Calu3 (cell line): ENCODE results near the gene KLK7. TPM values are rescaled to one million over a fixed set of nuclear protein-coding genes. Genes with fewer than 3 reads are reported as not detected.

ENCODE experiments used
- BruUV-seq: library from RNA; stranded (reverse); fragments of 400-500 nt; replicated peaks from 2 replicates; lab custom pipeline; 2021; lab: Mats Ljungman, UMichigan
- CTCF ChIA-PET: fragments of 300-600 bp; sonication (Branson Sonifier 250); formaldehyde crosslinking; loops from one replicate; lab custom pipeline; 2022; ENCODE audit warnings: antibody characterized with exemption; lab: Charles Lee
- DNase-seq: peaks from one replicate; pipeline ENCODE4 v3.0.0; 2022
- H3K27ac Mint-ChIP-seq: one replicate; pipeline ENCODE4 v1.8.0; 2022; ENCODE audit warnings: mixed read lengths; ENCODE audit not compliant: unreplicated experiment
- H3K27me3 Mint-ChIP-seq: one replicate; pipeline ENCODE4 v1.8.0; 2022; ENCODE audit warnings: mixed read lengths; ENCODE audit not compliant: unreplicated experiment
- H3K36me3 Mint-ChIP-seq: one replicate; pipeline ENCODE4 v1.8.0; 2022; ENCODE audit warnings: mild to moderate bottlenecking, moderate library complexity, mixed read lengths; ENCODE audit not compliant: insufficient read depth, unreplicated experiment
- H3K4me1 Mint-ChIP-seq: one replicate; pipeline ENCODE4 v1.8.0; 2022; ENCODE audit warnings: mild to moderate bottlenecking, low read depth, mixed read lengths; ENCODE audit not compliant: unreplicated experiment
- H3K4me3 Mint-ChIP-seq: one replicate; pipeline ENCODE4 v1.8.0; 2022; ENCODE audit warnings: mild to moderate bottlenecking, low read depth, moderate library complexity, mixed read lengths; ENCODE audit not compliant: unreplicated experiment
- H3K9me3 Mint-ChIP-seq: one replicate; pipeline ENCODE4 v1.8.0; 2022; ENCODE audit warnings: low read depth, mixed read lengths; ENCODE audit not compliant: unreplicated experiment
- CTCF ChIP-seq: fragments of 200-600 bp; IDR thresholded peaks from one replicate; pipeline ENCODE4 v1.8.0; 2022; ENCODE audit warnings: antibody characterized with exemption; ENCODE audit not compliant: unreplicated experiment
- intact Hi-C: fragments of 100-400 bp; cut with micrococcal nuclease; formaldehyde crosslinking; loops from one replicate; pipeline ENCODE4 v1.10.0; 2022; ENCODE audit not compliant: unreplicated experiment
- total RNA-seq: library from RNA; stranded (reverse); gene quantifications from 2 replicates; pipeline ENCODE4 v1.2.3, GENCODE V29; 2022

The KLK7 gene
- total RNA-seq, 1 experiment from 2014 or later = 6.5 TPM

GRCh38 chr19:50963381-50963780 lies 20.3 kb downstream of the KLK7 start:
- BruUV-seq = no TSS peak
- no peak overlapping the region for H3K27ac Mint-ChIP-seq
- DNase-seq = no peak
- H3K4me1 Mint-ChIP-seq = peaks cover 42% of the 10 kb centered on the region
- peaks cover 9% of the 10 kb centered on the region for H3K9me3 Mint-ChIP-seq
- no peaks in the 10 kb centered on the region for H3K27me3 Mint-ChIP-seq
- TF ChIP-seq CTCF = no peak
- H3K36me3 Mint-ChIP-seq = peaks cover 37% of the 10 kb centered on the region
- CTCF ChIA-PET = no interaction called here
- H3K4me3 Mint-ChIP-seq = no peak overlapping the region
- intact Hi-C loops = no loop called here

GRCh38 chr19:50962245-50962644 lies 21.5 kb downstream of the KLK7 start:
- H3K4me1 Mint-ChIP-seq = peaks cover 31% of the 10 kb centered on the region
- no peak overlapping the region for H3K27ac Mint-ChIP-seq
- H3K4me3 Mint-ChIP-seq = no peak overlapping the region
- H3K27me3 Mint-ChIP-seq = no peaks in the 10 kb centered on the region
- H3K9me3 Mint-ChIP-seq = peaks cover 9% of the 10 kb centered on the region
- intact Hi-C loops = no loop called here
- CTCF ChIA-PET = no interaction called here
- no peak for DNase-seq
- no peak for TF ChIP-seq CTCF
- peaks cover 36% of the 10 kb centered on the region for H3K36me3 Mint-ChIP-seq
- no TSS peak for BruUV-seq

GRCh38 chr19:50959731-50960500 lies 23.8 kb downstream of the KLK7 start:
- intact Hi-C loops = no loop called here
- H3K4me1 Mint-ChIP-seq = peaks cover 21% of the 10 kb centered on the region
- H3K4me3 Mint-ChIP-seq = no peak overlapping the region
- peaks cover 9% of the 10 kb centered on the region for H3K9me3 Mint-ChIP-seq
- CTCF ChIA-PET = no interaction called here
- peaks cover 26% of the 10 kb centered on the region for H3K36me3 Mint-ChIP-seq
- H3K27ac Mint-ChIP-seq = peak overlapping the region; percentile 3
- H3K27me3 Mint-ChIP-seq = peaks cover 2% of the 10 kb centered on the region
- TF ChIP-seq CTCF = no peak
- DNase-seq = no peak
- no TSS peak for BruUV-seq

GRCh38 chr19:50957587-50957986 lies 26.1 kb downstream of the KLK7 start:
- Mint-ChIP-seq H3K4me3 (no peak overlapping the region), H3K27me3 (peaks cover 25% of the 10 kb centered on the region), H3K27ac (no peak overlapping the region), H3K4me1 (peaks cover 18% of the 10 kb centered on the region), H3K36me3 (peaks cover 18% of the 10 kb centered on the region), H3K9me3 (peaks cover 4% of the 10 kb centered on the region)
- CTCF ChIA-PET = interaction anchor here (0.6 kb wide), 1 partner anchor 256 kb away, joined by 3 read pairs; no protein-coding TSS in a partner anchor
- TF ChIP-seq CTCF = no peak
- no peak for DNase-seq
- intact Hi-C loops = no loop called here
- BruUV-seq = no TSS peak
